ENCODE measurements around the gene KCNQ1OT1. TPM values are rescaled to one million over a fixed set of nuclear protein-coding genes. Genes with fewer than 3 reads are reported as not detected.
A peak's percentile ranks its signal among the peaks of the same experiment; 100 is the strongest.

The KCNQ1OT1 gene
- total and polyA plus RNA-seq, 9 of the 15 experiments (the other 6 are each of a cell fraction or from before 2014, with no cell fraction given) = 0.04 to 2.3 (median 0.74) TPM

GRCh38 chr11:2566223-2567025 lies 133.4 kb downstream of the KCNQ1OT1 start:
- CTCF ChIA-PET (ENCODE audit: low intra/inter-chr PET ratio) = interaction anchor here (1.0 kb wide), 1 partner anchor 321 kb away, joined by 3 read pairs; no protein-coding TSS in a partner anchor
- WGBS (ENCODE audit: insufficient coverage, low coverage, missing lambda C conversion rate) = 30% methylated on average over 12 of the region's 16 CpGs
- peaks cover 0 to 38% of the 10 kb centered on the region in 2 experiments; a peak in 4 of 5 replicates for H3K4me1 ChIP-seq (replicated peaks in 1 of 2; ENCODE audit: control insufficient read depth in 2 of 2, insufficient read depth in 2 of 2, low read length in 2 of 2)
- H3K9ac ChIP-seq (ENCODE audit: insufficient read depth in 1 of 2, low read depth in 2 of 2, low read length in 2 of 2) = peak overlapping the region in 1 of 2 experiments; percentile 48; a peak in 1 of 4 replicates
- intact Hi-C loops (cut with micrococcal nuclease) = loop anchor here (10.0 kb wide), 1 partner anchor 318 kb away; the partner anchor contains the start of gene CDKN1C
- no TSS peak for BruUV-seq (replicated peaks)
- POLR2A ChIA-PET = interaction anchor here (0.7 kb wide), 1 partner anchor 11 kb away, joined by 3 read pairs; no protein-coding TSS in a partner anchor
- H3K79me2 ChIP-seq (ENCODE audit: control insufficient read depth, insufficient read depth, low read length) = no peaks in the 10 kb centered on the region
- H4K20me1 ChIP-seq (replicated peaks; ENCODE audit: control insufficient read depth, insufficient read depth, low read length) = 0 out of 2 replicates have a peak, but pooled peaks cover 4% of the 10 kb centered on the region
- no peak overlapping the region for H3K4me2 ChIP-seq (ENCODE audit: insufficient read depth, low read length)
- no peak overlapping the region for H3K27ac ChIP-seq (ENCODE audit: extremely low read depth, low read depth, low read length)
- no peaks in the 10 kb centered on the region for H3K36me3 ChIP-seq (ENCODE audit: control insufficient read depth, insufficient read depth, low read length)
- ATAC-seq (peak; percentile 69), FAIRE-seq (no peak), DNase-seq (ENCODE audit: extremely low read depth in 1 of 4, low spot score in 3 of 4) (peak in 2 of 4 experiments; percentile 21 to 32)
- H3K9me3 ChIP-seq (replicated peaks; ENCODE audit: control insufficient read depth, insufficient read depth, low read depth, low read length) = no peaks in the 10 kb centered on the region
- peaks cover 2% of the 10 kb centered on the region for H3K9me1 ChIP-seq (ENCODE audit: control insufficient read depth, insufficient read depth, low read length)
- H2AFZ ChIP-seq (ENCODE audit: low read depth, low read length) = no peak overlapping the region
- H3K4me3 ChIP-seq = no peak overlapping the region
- in situ Hi-C loops (cut with MboI) = no loop called here
- H3K27me3 ChIP-seq (ENCODE audit: control insufficient read depth in 2 of 2, insufficient read depth in 2 of 2, low read length in 2 of 2) = peaks cover 12 to 30% of the 10 kb centered on the region in 2 experiments
- no peak for TF ChIP-seq RBM14 (IDR thresholded peaks at IDR 0.05; ENCODE audit: borderline replicate concordance, insufficient read depth, low read depth, low read length)
- no peak for TF ChIP-seq ZFP36 (IDR thresholded peaks at IDR 0.05; ENCODE audit: low read depth, low read length, partially characterized antibody)
- TF ChIP-seq CC2D1A (IDR thresholded peaks at IDR 0.05) = 0 out of 2 replicates have a peak, but pooled peaks have one; percentile 15
- TF ChIP-seq SMARCB1 (IDR thresholded peaks at IDR 0.05; ENCODE audit: insufficient read length, low read depth) = no peak
- peak; percentile 27; the same call in 1 of the 2 replicates for TF ChIP-seq DEAF1 (CRISPR knock-in tag; IDR thresholded peaks at IDR 0.05)
- TF ChIP-seq RAD21 (CRISPR knock-in tag; conservative IDR thresholded peaks at IDR 0.05 in 1 of 2, IDR thresholded peaks at IDR 0.05 in 1 of 2) = peak; percentile 34 to 62
- no peak for TF ChIP-seq HOXB6 (CRISPR knock-in tag; IDR thresholded peaks at IDR 0.05; ENCODE audit: borderline replicate concordance)
- TF ChIP-seq C11orf30 (IDR thresholded peaks at IDR 0.05; ENCODE audit: low read depth) = no peak
- no peak for TF ChIP-seq ZNF512 (tag; IDR thresholded peaks at IDR 0.05)
- no peak for TF ChIP-seq KLF16 (IDR thresholded peaks at IDR 0.05)
- no peak for TF ChIP-seq NFYB (IDR thresholded peaks at IDR 0.05; ENCODE audit: extremely low read depth, insufficient read length)
- TF ChIP-seq ZNF764 (CRISPR knock-in tag; IDR thresholded peaks at IDR 0.05; ENCODE audit: low read depth) = no peak
- TF ChIP-seq CTCF (IDR thresholded peaks at IDR 0.05 in 2 of 3, conservative IDR thresholded peaks at IDR 0.05 in 1 of 3; ENCODE audit: insufficient read depth in 2 of 3, low read depth in 1 of 3, low read length in 3 of 3) = peak; percentile 32 to 55 (median 53); a peak in 5 of 6 replicates
- TF ChIP-seq JUNB (CRISPR knock-in tag; conservative IDR thresholded peaks at IDR 0.05) = no peak
- no peak for TF ChIP-seq TARDBP (IDR thresholded peaks at IDR 0.05)
- TF ChIP-seq PHTF2 (CRISPR knock-in tag; IDR thresholded peaks at IDR 0.05) = no peak
